Activated CD4-positive, CD25-positive, alpha-beta regulatory T cell treated with anti-CD3 and anti-CD28 coated beads, Interleukin-2, amount 50 U/mL, for 24 hours (primary cell): ENCODE results near the gene ACER3.
"Not testable (repeated sequence)": the region's sequence is repeated elsewhere in the genome, so short reads cannot be mapped to it uniquely, and the experiment has no call there.

Source experiments
- ATAC-seq, 2 donors: fragments of 150-1000 bp; cut with Tn5 transposase; one replicate each; pipeline ENCODE4 v1.10.0; 2021; ENCODE audit warnings: mild to moderate bottlenecking in 1 of 2, moderate library complexity in 1 of 2

ACER3 gene

DNA sequence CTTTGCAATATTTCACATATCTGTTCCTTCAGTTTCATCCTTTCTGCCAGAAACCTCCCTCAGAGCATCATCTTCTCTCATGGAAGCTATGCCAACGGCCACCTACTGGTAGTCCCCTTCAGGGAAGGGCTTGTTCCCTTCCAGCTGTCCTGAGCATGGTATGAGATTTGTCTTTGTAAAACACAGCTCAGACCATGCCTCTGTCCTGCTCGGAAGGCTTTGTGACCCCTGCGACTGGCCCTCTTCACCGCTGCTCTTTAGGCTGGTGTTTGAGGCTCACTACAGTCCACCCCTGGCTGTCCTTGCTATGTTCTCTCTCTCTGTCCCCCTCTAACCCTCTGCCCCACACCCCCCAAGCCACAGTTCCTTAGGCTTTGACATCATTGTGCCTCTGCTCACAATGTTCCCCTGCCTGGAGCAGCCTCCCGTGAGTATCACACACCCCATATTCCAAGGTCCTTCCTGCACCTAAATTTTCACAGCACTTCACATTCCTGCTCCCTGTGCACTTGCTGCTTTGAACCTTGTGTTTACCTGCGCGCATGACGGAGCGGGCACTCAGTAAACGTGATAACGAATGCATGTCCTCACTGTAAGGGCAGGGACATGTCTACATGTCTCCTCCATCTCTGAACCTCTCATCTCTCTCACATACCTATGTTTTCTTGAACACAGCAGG, 24.0 kb upstream of the ACER3 start:
- no peak for ATAC-seq

DNA sequence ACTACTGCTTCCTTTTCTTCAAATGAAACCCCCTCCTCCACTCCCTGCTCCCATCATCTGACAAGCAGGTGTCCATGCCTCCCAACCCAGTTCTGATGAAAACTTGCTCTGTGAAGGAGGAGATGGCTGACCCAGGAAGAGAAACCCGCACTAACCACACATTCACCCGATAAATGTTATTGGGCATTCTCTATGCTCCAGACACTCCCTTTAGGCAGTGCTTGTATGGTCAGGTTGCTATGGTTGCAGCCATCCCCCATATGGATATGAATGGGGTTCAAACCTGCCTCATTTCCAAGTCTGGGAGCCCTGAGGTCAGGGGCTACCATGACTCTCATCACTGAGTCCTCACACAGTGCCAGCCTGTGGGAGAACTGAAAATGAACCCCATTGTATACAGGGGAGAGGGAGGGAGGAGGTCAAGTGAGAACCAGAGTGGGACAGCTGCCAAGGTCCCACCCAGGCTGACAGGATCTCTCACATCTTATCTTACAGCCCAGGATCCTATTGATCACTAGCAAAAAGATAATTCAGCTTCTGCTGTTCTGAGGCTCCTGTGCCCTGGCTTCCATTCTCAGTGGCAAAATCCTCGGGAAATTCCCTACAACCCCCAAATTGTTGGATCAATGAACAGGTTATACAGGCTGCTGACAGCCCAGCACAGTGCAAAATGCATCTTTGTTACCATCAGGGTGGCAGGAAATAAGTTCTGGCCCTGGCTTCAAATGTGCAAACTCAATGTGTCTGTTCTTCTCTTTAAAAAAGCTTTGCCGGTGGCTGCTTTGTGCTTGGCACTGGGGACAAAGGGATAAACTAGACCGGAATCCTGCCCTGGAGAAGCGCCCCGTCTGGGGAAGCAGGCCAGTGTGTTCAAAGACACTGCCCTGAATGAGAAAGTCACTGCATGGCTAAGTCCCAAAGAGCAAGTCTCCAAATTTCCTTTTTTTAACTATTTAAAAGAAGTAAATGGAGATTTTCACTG, 22.7 kb upstream of the ACER3 start:
- ATAC-seq = no peak

DNA sequence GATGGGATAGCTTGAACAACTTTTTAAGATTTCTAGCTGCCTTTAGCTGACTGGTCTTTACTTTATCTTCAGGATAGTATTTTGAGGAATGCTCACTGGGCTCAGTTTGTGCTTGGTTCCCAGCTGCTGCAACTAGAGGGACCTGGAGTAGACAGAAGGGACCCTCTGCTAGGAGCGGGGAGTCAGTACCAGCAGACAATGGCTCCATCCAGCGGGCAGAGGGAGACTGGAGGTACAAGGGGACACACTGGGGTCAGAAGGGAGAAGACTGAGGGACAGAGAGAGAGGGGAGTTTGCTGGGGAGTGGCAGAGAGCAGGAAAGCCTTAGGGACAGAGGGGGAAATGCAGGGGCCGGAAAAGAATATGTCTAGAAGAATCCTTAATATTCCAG, 22.0 kb upstream of the ACER3 start:
- ATAC-seq = no peak

DNA sequence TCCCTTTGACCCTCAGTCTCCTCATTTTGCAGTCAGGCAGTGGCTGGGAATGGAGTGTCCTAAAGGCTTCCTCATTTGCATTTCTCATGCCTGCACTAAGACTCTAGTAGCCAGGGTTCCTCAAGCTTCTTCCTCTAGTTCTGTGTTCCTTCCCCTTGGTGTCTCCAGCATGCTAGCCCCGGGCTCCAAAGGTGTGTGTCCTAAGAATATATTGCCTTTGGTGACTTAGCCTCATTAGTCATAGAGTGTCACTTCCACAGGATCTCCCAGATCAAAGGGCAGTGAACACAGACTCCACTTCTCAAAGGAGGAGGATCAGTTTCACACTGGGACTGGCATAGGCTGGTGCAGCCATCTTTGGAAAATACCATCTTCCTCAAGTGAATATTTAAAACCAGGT, 21.4 kb upstream of the ACER3 start:
- ATAC-seq = no peak

DNA sequence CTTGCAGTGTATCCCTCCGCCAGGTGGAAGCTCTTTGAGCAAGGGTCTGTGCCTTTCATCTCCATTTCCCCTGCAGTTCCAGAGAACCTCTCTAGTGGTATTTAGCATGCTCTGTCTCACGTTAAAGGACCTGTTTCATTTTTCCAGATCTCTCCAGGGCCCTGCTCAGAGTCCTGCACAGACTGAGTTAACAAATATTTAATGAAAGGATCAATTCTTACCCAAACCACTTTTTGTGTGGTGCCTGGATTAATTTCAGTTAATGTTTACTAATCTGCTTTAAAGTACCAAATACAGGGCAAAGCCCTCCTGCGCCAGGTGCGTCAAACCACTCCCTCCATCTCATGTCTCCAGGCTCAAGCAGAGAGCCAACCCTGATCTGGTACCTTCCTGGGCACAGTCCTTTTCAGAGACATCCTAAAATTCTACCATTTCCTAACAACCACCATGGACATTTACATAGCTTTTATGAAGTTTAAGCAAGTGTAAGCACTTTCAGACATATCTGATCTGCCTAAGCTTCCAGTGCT, 18.7 kb upstream of the ACER3 start:
- ATAC-seq = no peak

DNA sequence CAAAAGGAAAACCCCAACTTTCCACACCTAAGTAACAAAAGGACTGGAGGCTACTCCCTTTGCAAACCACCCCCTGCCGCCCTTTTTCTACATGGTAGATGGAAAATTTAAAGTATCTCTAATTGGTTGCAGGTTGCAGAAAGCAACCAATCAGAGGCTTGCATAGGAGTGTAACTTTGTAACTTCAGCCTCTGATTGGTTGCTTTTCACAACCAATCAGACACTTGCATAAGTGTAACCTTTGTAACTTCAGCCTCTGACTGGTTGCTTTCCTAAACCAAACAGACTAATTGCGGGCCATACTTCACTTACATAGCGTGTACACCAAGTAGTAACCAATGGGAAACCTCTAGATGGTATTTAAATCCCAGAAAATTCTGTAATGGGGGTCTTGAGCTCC, 16.8 kb upstream of the ACER3 start:
- no peak for ATAC-seq

DNA sequence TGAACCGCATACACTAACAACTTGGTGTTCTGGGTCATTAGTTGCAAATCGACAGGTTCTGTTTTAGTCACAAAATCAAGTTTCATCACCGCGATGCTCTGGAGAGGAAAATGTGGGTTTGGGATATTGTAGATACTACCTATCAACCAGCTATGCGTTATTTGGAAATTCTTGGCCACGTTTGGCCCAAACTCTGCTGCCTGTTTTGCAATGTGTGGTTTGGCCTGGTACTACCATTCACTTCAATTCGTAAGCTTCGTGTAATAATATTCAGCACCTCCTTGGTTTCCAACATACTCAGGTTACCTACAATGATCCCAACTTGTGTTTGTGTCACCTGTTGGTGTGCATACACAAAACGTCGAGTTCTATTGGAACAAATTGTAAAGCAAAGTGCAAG, 16.2 kb upstream of the ACER3 start:
- ATAC-seq = no peak

DNA sequence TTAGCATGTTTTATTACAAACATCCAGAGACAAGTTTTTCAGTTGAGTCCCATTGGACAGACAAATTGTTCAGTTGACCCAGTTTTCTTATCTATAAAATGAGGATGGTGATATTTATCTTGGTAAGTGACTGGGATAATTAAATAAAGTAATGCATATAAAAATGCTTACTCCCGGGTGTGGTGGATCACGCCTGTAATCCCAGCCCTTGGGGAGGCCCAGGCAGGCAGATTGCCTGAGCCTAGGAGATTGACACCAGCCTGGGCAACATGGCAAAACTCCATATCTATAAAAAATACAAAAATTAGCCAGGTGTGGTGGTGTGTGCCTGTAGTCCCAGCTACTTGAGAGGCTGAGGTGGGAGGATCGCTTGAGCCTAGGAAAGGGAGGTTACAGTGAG, 15.6 kb upstream of the ACER3 start:
- ATAC-seq = no peak

DNA sequence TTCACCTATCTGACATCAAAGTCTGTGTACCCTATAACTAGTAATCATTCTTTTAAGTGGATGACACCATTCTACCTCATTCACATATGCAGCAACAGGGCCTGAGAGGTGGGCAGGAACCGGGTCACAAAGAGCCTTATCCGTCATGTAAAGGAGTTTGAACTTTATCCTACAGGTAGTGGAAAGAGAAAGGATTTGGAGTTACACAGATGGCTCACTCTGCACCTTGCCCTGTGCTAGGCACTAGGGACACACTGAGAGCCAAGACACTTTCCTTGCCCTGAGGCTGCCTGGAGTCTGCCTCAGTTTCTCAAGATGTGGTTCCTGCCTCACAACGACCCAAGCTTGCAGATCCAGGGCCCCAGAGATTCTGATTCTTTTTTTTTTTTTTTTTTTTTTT, 14.3 kb upstream of the ACER3 start:
- ATAC-seq = no peak

DNA sequence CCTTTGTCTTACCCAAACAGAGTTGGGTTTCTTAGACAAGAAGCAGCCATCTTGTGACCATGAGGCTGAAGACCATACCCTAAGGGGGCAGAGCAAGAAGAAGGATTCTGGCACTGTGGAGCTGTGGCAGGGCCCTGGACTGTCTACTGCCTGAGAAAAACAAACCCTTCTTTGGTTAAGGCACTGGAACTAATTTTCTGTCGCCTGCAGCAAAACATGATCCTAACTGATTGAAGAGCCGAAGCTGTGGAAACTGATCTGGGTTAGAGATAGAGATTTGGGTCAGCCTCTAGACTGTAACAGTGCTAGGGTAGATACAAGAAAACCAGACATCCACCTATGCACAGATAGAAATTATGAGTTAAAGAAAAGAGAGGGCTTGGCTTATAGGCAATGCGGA, 11.3 kb upstream of the ACER3 start:
- no peak for ATAC-seq

DNA sequence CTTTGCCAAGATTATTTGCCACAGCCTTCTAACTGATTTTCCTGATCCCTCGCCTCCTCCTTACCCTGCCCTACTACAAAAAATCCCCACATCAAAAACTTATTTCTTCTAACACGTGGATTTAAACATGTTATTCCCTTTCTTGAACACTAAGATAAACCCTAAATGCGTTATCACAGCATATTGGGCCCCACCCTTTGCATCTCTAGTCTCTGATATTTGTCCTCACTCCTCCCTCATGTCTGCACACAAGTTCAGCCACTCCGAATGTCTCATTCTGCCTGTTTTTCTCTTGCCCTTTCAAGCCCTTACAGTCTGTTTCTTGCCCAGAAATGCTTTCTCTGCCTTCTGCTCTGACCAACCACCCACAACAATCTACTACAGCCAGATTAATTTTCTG, 10.6 kb upstream of the ACER3 start:
- ATAC-seq = no peak

DNA sequence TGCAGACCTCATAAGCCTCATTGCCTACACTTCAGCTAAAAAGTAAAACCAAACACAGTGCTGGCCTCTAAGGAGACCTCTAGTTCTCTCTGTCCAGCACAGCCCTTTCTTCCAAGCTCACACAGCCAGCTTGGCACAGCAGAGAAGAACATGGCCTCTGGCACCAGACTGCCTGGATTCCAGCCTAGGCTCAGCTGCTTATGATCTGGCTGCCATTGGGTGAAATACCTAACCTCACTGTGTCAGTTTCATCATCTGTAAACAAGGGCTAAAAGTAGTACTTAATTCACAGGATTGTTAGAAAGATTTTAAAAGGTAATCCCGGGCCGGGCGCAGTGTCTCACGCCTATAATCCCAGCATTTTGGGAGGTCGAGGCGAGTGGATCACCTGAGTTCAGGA, 9.9 kb upstream of the ACER3 start:
- ATAC-seq = no peak

DNA sequence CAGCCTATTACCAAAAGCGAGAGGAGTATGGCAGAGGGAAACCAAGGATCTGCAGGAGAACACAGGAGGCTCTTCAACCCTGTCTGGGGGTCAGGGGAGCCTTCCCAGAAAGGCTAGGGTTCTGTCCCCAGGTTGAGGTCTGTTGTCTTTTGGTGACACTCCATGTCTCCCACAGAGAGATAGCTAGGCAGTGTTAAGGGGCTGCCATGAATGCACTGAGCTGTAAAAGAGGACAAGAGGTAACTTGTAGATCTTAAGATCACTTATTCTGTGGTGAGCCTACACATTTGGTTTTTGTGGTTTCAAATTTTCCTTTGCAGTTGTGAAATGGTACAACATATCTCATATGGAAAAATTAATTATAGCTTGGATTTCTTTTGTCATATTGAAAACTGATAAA, 6.0 kb upstream of the ACER3 start:
- ATAC-seq = no peak

DNA sequence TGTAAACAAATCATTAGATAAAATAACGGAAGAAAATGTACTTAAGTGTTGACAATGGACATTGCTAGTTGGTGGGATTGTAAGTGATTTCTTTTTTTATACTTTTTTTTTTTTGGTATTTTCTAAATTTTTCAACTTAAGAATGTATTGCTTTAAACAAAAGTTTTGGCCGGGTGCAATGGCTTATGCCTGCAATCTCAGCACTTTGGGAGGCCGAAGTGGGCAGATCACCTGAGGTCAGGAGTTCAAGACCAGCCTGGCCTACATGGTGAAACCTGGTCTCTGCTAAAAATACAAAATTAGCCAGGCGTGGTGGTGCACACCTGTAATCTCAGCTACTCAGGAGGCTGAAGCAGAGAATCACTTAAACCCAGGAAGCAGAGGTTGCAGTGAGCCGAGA, 5.0 kb upstream of the ACER3 start:
- ATAC-seq = not testable (repeated sequence)

DNA sequence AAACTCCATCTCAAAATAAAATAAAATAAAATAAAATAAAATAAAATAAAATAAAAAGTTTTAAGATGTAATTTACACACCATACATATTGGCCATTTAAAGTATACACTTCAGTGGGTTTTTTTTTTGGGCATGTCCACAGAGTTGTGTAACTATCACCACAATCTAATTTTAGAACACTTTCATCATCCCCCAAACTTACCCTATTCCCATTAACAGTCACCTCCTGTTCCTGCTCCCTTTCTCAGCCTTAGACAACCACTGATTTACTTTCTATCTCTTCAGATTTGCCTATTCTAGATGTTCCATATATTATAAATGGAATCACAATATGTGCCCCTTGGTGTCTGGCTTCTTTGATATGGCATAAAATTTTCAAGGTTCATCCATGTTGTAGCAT, 4.6 kb upstream of the ACER3 start:
- no peak for ATAC-seq

DNA sequence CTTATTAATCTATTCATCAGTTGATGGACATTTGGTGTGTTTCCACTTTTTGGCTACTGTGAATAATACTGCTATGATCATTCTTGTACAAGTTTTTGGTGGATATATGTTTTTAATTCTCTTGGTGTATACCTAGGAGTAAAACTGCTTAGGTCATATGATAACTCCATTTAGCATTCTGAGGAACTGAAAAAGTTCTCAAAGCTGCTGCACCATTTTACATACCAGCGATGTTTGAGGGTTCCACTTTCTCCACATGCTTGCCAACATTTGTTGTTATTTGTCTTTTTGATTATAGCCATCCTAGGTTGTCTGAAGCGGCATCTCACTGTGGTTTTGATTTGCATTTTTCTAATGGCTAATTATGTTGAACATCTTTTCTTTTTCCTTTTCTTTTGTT, 4.1 kb upstream of the ACER3 start:
- no peak for ATAC-seq

DNA sequence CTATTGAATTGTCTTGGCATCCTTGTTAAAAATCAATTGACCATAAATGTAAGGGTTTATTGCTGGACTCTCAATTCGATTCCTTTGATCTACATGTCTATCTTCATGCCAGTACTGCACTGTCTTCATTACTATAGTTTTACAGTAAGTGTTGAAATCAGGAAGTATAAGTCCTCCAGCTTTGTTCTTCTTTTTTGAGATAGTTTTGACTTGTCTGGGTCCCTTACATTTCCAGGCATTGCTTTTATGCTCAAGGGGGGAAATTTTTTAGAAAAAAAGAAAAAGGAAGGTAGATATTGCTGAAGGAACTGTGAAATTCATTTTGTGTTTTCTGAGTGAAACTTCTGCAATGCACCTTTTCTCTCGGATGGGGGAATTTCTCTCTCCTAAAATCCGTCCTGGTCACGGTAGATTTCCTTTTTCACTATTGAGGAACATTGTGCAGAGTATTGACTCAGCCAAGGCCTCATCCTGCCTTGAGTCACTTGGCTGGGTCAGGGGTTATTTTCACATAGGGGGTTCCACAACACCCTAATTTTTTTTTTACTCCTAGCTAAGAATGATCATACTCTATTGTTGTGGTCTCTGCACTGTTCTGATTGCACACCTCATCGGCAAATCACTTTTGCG, 2.8 kb upstream of the ACER3 start:
- no peak for ATAC-seq

DNA sequence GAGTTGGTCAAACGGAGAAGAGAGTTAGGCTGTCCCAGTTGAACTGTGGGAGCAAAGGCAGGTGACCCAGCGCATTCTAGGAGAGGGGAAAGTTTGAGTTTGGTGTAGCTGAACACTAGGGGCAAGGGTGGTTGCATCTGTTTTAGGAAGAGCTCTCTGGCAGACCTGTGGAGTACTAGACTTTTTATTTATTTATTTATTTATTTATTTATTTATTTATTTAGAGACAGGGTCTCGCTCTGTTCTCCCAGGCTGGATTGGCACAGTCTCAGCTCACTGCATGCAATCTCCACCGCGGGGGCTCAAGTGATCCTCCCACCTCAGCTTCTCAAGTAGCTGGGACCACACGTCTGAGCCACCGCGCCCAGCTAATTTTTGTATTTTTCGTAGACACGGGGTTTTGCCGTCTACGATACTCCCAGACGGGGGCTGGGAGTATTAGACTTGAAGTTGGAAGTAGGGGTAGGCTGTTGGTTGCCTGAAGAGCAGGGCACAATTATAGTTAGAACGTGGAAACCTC, 950 bp upstream of the ACER3 start:
- ATAC-seq = no peak

DNA sequence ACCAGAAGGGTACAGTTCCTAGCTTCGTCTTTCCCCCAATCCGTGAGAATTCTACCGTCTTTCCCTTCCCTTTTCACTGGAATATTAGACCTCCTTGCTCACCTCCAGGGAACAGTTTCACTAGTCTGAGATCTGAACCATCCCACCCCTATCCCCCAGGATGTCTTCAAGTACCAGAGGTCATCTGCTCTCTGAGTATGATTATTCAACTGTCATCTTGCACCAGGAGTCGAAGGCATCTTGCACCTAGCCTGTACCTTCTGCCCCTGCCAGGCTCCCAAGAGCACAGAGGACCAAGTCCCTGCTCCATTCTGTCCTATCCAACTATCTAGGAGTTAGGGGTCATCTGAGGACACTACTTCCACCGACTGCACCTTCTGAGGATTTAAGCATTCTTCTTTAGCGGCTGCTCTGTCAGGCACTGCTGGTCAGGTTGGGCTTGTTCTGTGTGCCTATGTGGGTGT, 804 bp downstream of the ACER3 start:
- no peak for ATAC-seq

DNA sequence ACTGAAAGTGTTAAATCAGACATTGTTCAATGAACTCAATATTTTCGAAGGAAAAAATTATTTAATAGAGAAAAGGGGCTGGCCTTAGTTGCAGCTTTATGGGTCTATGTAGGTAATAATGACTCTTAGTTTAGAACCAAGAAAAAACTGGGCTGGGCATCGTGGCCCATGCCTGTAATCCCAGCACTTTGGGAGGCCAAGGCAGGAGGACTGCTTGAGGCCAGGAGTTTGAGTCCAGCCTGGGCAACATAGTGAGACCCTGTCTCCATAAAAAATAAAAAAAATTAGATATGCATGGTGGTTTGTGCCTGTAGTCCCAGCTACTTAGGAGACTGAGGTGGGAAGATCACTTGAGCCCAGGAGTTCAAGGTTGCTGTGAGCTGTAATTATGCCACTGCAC, 2.1 kb downstream of the ACER3 start:
- ATAC-seq = not testable (repeated sequence)

DNA sequence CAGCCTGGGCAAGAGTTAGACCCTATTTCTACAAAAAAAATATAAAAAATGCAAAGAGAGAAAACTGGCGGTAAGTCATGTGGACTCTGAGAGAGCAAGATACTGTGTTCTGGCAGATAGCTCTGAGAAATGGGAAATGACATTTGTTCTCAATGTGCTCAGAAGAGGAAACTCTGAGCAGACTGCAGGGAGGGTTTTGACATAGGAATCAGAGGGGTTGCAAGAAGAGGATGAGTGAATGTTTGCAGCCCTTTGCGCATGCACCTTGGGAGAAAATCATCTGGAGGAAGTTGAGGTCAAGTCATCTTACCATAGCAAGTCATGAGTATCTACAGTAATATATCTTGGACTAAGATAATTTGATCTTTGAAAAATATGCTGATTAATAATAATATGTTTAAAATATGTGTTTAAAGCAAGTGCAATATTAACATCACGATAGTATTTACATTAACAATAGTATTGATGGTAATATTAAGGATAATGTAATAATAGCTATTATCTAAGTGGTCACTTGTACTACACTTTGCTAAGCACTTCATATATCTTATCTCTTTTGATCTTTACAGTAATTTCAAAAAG, 2.6 kb downstream of the ACER3 start:
- ATAC-seq = no peak

DNA sequence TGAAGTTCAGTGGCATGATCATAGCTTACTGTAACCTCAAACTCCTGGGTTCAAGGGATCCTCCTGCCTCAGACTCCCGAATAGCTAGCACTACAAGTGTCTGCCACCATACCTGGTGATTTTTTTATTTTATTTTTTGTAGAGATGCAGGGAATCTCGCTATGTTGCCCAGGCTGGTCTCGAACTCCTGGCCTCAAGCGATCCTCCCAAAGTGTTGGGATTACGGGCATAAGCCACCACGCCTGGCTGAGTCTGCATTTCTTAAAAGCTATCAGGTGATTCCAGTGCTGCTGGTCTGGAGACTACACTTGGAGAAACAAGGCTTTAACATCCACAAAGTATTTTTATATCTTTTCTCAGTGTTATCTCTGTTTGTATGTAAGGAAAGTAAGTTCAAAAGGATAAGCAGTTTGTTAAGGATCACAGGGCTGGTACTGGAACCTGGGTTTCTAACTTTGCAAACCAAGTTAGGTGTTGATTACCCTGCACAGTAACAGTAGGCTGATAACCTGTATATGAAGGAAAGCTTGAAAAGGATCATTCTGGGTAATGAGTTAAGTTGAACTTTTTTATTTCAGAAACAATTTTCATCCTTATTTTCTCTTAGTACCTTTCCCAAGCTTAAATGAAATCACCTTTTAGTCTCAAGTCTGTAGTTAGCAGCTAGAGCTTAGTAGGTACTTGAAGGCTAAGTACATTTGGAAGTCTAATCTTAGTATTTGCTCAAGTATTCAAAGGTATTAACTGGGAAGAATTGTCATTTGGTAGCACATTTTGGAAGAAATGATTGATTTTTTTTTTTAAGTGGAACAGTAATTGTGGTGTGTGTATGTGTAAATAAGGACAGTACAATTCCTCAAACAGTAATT, 12.5 kb downstream of the ACER3 start:
- ATAC-seq = no peak
